ENCODE results near the gene CELA1. TPM values are rescaled to one million over a fixed set of nuclear protein-coding genes. Genes with fewer than 3 reads are reported as not detected.

CELA1 gene
- total RNA-seq, 1 experiment from 2014 or later: not detected

GRCh38 chr12:51378749-51379148 is 32.3 kb upstream of the CELA1 start:
- Mint-ChIP-seq H3K4me1 (peaks cover 26% of the 10 kb centered on the region), H3K9me3 (no peaks in the 10 kb centered on the region), H3K27me3 (ENCODE audit: low read depth) (no peaks in the 10 kb centered on the region), H3K4me3 (no peak overlapping the region), H3K27ac (no peak overlapping the region), H3K36me3 (peaks cover 17% of the 10 kb centered on the region)
- POLR2A ChIA-PET: no interaction called here
- CTCF ChIA-PET: no interaction called here
- TF ChIP-seq TEAD1 (CRISPR knock-in tag; IDR thresholded peaks at IDR 0.05) (no peak), ETV6 (CRISPR knock-in tag; IDR thresholded peaks at IDR 0.05) (no peak), MYBL2 (CRISPR knock-in tag; IDR thresholded peaks at IDR 0.05) (no peak), FOXJ3 (CRISPR knock-in tag; IDR thresholded peaks at IDR 0.05; ENCODE audit: borderline replicate concordance) (no peak), CTCF (IDR thresholded peaks at IDR 0.05) (no peak), ZNF138 (CRISPR knock-in tag; conservative IDR thresholded peaks at IDR 0.05) (no peak), ZNF416 (CRISPR knock-in tag; IDR thresholded peaks at IDR 0.05) (no peak), ZNF263 (CRISPR knock-in tag; IDR thresholded peaks at IDR 0.05; ENCODE audit: low read depth) (no peak), FOXP1 (CRISPR knock-in tag; IDR thresholded peaks at IDR 0.05; ENCODE audit: borderline replicate concordance) (no peak), E2F4 (CRISPR knock-in tag; IDR thresholded peaks at IDR 0.05; ENCODE audit: borderline replicate concordance, low read depth) (no peak), E2F1 (CRISPR knock-in tag; IDR thresholded peaks at IDR 0.05) (no peak), SOX15 (CRISPR knock-in tag; IDR thresholded peaks at IDR 0.05) (no peak), TP53 (CRISPR knock-in tag; IDR thresholded peaks at IDR 0.05) (no peak), FOXK1 (CRISPR knock-in tag; IDR thresholded peaks at IDR 0.05) (no peak), CBFB (CRISPR knock-in tag; IDR thresholded peaks at IDR 0.05; ENCODE audit: low read depth) (no peak), ZNF671 (CRISPR knock-in tag; IDR thresholded peaks at IDR 0.05) (no peak), NR1H2 (CRISPR knock-in tag; IDR thresholded peaks at IDR 0.05) (no peak), NFATC4 (CRISPR knock-in tag; IDR thresholded peaks at IDR 0.05) (no peak)
- DNase-seq (ENCODE audit: low spot score): no peak
- no peak for ATAC-seq

DNA sequence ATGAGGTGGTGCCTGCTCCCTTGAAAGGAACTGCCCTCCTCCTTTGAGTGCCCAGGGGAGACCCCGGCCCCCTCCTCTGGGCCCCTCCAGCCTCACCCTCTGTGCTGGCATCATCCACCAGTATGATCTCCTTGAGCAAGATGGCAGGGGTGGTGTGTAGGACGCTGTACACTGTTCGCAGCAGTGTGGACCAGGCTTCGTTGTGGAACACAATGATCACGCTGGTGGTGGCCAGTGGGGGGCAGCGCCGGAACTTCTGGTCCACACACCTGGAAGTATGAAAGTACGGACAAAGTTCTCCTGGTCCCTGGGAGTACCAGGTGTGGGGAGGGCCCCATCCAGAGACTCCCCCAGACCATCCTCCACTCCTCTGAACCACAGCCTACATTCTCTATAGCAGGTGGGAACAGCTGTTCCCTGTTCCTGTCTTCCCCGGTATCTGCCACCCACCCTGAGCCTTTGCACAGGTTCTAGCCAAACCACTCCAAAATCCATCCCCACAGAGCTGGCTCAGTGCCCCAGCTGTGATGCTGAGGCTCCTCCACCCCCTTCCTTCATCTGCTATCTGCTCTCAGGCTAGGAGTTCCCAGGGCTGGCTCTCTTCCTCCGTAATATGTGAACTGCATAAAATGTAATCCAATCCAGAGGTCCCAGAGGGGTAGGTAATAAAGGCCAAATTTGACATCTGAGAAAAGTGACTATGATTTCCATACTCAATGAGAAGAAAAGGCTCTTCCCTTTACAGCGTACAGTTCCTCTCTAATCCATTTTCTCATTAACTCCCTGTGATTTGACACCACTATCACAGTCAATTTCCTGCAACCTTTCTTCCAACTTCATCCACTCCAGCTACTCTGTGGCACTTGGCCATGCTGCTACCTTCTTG is 30.9 kb upstream of the CELA1 start:
- ATAC-seq: peak; percentile 34; the same call in 1 of the 2 replicates
- ChIA-PET CTCF (no interaction called here), POLR2A (no interaction called here)
- Mint-ChIP-seq H3K36me3 (peaks cover 24% of the 10 kb centered on the region), H3K4me1 (peaks cover 12% of the 10 kb centered on the region), H3K4me3 (no peak overlapping the region), H3K27me3 (ENCODE audit: low read depth) (no peaks in the 10 kb centered on the region), H3K9me3 (no peaks in the 10 kb centered on the region), H3K27ac (no peak overlapping the region)
- TF ChIP-seq ZNF121 (CRISPR knock-in tag; IDR thresholded peaks at IDR 0.05) (peak; percentile 92), CTCF (IDR thresholded peaks at IDR 0.05) (no peak)
- TF ChIP-seq, protein P1, sequence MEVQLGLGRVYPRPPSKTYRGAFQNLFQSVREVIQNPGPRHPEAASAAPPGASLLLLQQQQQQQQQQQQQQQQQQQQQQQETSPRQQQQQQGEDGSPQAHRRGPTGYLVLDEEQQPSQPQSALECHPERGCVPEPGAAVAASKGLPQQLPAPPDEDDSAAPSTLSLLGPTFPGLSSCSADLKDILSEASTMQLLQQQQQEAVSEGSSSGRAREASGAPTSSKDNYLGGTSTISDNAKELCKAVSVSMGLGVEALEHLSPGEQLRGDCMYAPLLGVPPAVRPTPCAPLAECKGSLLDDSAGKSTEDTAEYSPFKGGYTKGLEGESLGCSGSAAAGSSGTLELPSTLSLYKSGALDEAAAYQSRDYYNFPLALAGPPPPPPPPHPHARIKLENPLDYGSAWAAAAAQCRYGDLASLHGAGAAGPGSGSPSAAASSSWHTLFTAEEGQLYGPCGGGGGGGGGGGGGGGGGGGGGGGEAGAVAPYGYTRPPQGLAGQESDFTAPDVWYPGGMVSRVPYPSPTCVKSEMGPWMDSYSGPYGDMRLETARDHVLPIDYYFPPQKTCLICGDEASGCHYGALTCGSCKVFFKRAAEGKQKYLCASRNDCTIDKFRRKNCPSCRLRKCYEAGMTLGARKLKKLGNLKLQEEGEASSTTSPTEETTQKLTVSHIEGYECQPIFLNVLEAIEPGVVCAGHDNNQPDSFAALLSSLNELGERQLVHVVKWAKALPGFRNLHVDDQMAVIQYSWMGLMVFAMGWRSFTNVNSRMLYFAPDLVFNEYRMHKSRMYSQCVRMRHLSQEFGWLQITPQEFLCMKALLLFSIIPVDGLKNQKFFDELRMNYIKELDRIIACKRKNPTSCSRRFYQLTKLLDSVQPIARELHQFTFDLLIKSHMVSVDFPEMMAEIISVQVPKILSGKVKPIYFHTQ (CRISPR knock-in tag; IDR thresholded peaks at IDR 0.05): no peak
- DNase-seq (ENCODE audit: low spot score): no peak
